Colonic mucosa (tissue), 4 donors: Measurements from ENCODE around the gene SMIM5. TPM values are rescaled to one million over a fixed set of nuclear protein-coding genes. Genes with fewer than 3 reads are reported as not detected.

Experiments used
- DNase-seq: peaks from one replicate; pipeline ENCODE4 v3.0.0-alpha.2; 2020
- H3K27ac ChIP-seq: fragments of 200-600 bp; one replicate; pipeline ENCODE4 v1.8.0; 2021
- H3K27me3 ChIP-seq: fragments of 200-600 bp; one replicate; pipeline ENCODE4 v1.8.0; 2021
- H3K36me3 ChIP-seq: fragments of 200-600 bp; one replicate; pipeline ENCODE4 v1.8.0; 2021
- H3K4me1 ChIP-seq: fragments of 200-600 bp; one replicate; pipeline ENCODE4 v1.8.0; 2021; ENCODE audit warnings: mild to moderate bottlenecking
- H3K4me3 ChIP-seq: fragments of 200-600 bp; one replicate; pipeline ENCODE4 v1.8.0; 2021
- H3K9ac ChIP-seq, 2 donors: one replicate each; pipeline ENCODE4 v1.7.0; 2013; ENCODE audit warnings: control low read depth in 2 of 2, low read depth in 2 of 2, low read length in 2 of 2
- H3K9me3 ChIP-seq: fragments of 200-600 bp; one replicate; pipeline ENCODE4 v1.8.0; 2021
- CTCF ChIP-seq: fragments of 200-600 bp; IDR thresholded peaks from one replicate; pipeline ENCODE4 v1.8.0; 2022; ENCODE audit warnings: antibody characterized with exemption, mild to moderate bottlenecking
- intact Hi-C: fragments of 100-400 bp; cut with DNase I; formaldehyde crosslinking; loops from one replicate; pipeline ENCODE4 v1.14.1; 2022
- total RNA-seq, 2 donors: library from RNA; stranded (reverse); fragmentation: NEBNext Ultra II Directional in 1 of 2; extraction: Animal tissue kit (Norgen Biotek cat#: 25700) in 1 of 2; gene quantifications; one replicate each; pipeline ENCODE4 v1.2.1, GENCODE V29; 2021
- donor health status: healthy.
- donor health status: DM: no; HTN: no; CAD: no.
- donor health status: DM: no; HTN: no; CAD: no.

The SMIM5 gene
- total RNA-seq, 2 donors from 2014 or later, result 5.1 to 39.9 TPM

- Histone ChIP-seq H3K4me1 (peaks cover 11% of the 10 kb centered on the region), H3K4me3 (no peak overlapping the region), H3K9me3 (no peaks in the 10 kb centered on the region), H3K27me3 (no peaks in the 10 kb centered on the region), H3K27ac (peak overlapping the region; percentile 42), H3K36me3 (no peaks in the 10 kb centered on the region), H3K9ac (peak overlapping the region; percentile 1 to 13)
- TF ChIP-seq CTCF, result no peak
- no peak for DNase-seq
- intact Hi-C loops, result no loop called here
These were observed 15.6 kb upstream of the SMIM5 start for GRCh38 chr17:75617675-75618074.

- DNase-seq, result no peak
- H3K36me3 ChIP-seq, result no peaks in the 10 kb centered on the region
- H3K4me3 ChIP-seq, result no peak overlapping the region
- H3K27me3 ChIP-seq, result no peaks in the 10 kb centered on the region
- intact Hi-C loops, result no loop called here
- TF ChIP-seq CTCF, result peak; percentile 12
- H3K9me3 ChIP-seq, result no peaks in the 10 kb centered on the region
- H3K4me1 ChIP-seq, result peaks cover 11% of the 10 kb centered on the region
- no peak overlapping the region for H3K27ac ChIP-seq
- H3K9ac ChIP-seq, result no peak overlapping the region
These were observed 13.5 kb upstream of the SMIM5 start for GRCh38 chr17:75619506-75620431.

GRCh38 chr17:75621489-75621888 is 11.7 kb upstream of the SMIM5 start:
- H3K27ac ChIP-seq, result no peak overlapping the region
- intact Hi-C loops, result no loop called here
- TF ChIP-seq CTCF, result no peak
- H3K4me1 ChIP-seq, result peaks cover 9% of the 10 kb centered on the region
- H3K36me3 ChIP-seq, result no peaks in the 10 kb centered on the region
- no peaks in the 10 kb centered on the region for H3K9me3 ChIP-seq
- H3K4me3 ChIP-seq, result no peak overlapping the region
- no peak for DNase-seq
- H3K9ac ChIP-seq, result no peak overlapping the region
- no peaks in the 10 kb centered on the region for H3K27me3 ChIP-seq

GRCh38 chr17:75622076-75622475 is 11.2 kb upstream of the SMIM5 start:
- intact Hi-C loops, result no loop called here
- DNase-seq, result no peak
- Histone ChIP-seq H3K9me3 (no peaks in the 10 kb centered on the region), H3K27ac (no peak overlapping the region), H3K27me3 (no peaks in the 10 kb centered on the region), H3K4me1 (peaks cover 5% of the 10 kb centered on the region), H3K36me3 (no peaks in the 10 kb centered on the region), H3K9ac (no peak overlapping the region), H3K4me3 (no peak overlapping the region)
- TF ChIP-seq CTCF, result no peak

- Histone ChIP-seq H3K4me1 (peaks cover 1% of the 10 kb centered on the region), H3K9ac (no peak overlapping the region), H3K9me3 (no peaks in the 10 kb centered on the region), H3K27me3 (no peaks in the 10 kb centered on the region), H3K36me3 (no peaks in the 10 kb centered on the region), H3K27ac (no peak overlapping the region), H3K4me3 (no peak overlapping the region)
- intact Hi-C loops, result no loop called here
- DNase-seq, result no peak
- TF ChIP-seq CTCF, result no peak
These were observed 10.4 kb upstream of the SMIM5 start for GRCh38 chr17:75622771-75623273.
